HG03066 (cell line): ENCODE data around the gene RBBP4.
"Not testable (repeated sequence)": the region's sequence is repeated elsewhere in the genome, so short reads cannot be mapped to it uniquely, and the experiment has no call there.

ENCODE experiments used
- ATAC-seq: cut with Tn5 transposase; IDR thresholded peaks from one replicate; pipeline ENCODE4 v1.9.1; 2021; ENCODE audit warnings: low read depth; ENCODE audit not compliant: unreplicated experiment

RBBP4 gene

GRCh38 chr1:32636914-32637645 lies 13.9 kb upstream of the RBBP4 start:
- no peak for ATAC-seq

- no peak for ATAC-seq
Measured at GRCh38 chr1:32639489-32640075, 11.4 kb upstream of the RBBP4 start.

GRCh38 chr1:32642292-32642827 lies 8.6 kb upstream of the RBBP4 start:
- not testable (repeated sequence) for ATAC-seq

GRCh38 chr1:32644426-32644825 lies 6.6 kb upstream of the RBBP4 start:
- ATAC-seq, result no peak

GRCh38 chr1:32647308-32648134 lies 3.5 kb upstream of the RBBP4 start:
- no peak for ATAC-seq

- peak; percentile 60 for ATAC-seq
Measured at GRCh38 chr1:32650248-32650751, 708 bp upstream of the RBBP4 start, which contains the start of gene ZBTB8OS. Gene ZBTB8OS (minus strand): TSS chr1:32650550. CDS start chr1:32650529, 21 bp downstream.

- ATAC-seq, result peak; percentile 21
Measured at GRCh38 chr1:32651461-32652073, 559 bp downstream of the RBBP4 start.

GRCh38 chr1:32652244-32652962 lies 1.4 kb downstream of the RBBP4 start:
- ATAC-seq, result no peak

GRCh38 chr1:32659581-32659980 lies 8.6 kb downstream of the RBBP4 start:
- no peak for ATAC-seq

GRCh38 chr1:32665915-32666314 lies 14.9 kb downstream of the RBBP4 start:
- no peak for ATAC-seq

GRCh38 chr1:32666901-32667566 lies 16.0 kb downstream of the RBBP4 start:
- ATAC-seq, result no peak

GRCh38 chr1:32668716-32669115 lies 17.7 kb downstream of the RBBP4 start:
- ATAC-seq, result not testable (repeated sequence)

- ATAC-seq, result no peak
Measured at GRCh38 chr1:32676945-32677344, 25.9 kb downstream of the RBBP4 start.

- ATAC-seq, result not testable (repeated sequence)
Measured at GRCh38 chr1:32679993-32680392, 29.0 kb downstream of the RBBP4 start.

- no peak for ATAC-seq
Measured at GRCh38 chr1:32680642-32681041, 29.6 kb downstream of the RBBP4 start.

- no peak for ATAC-seq
Measured at GRCh38 chr1:32681509-32681908, 30.5 kb downstream of the RBBP4 start.

GRCh38 chr1:32681999-32682398 lies 31.0 kb downstream of the RBBP4 start:
- ATAC-seq, result no peak

- no peak for ATAC-seq
Measured at GRCh38 chr1:32683397-32683796, 32.4 kb downstream of the RBBP4 start.

- no peak for ATAC-seq
Measured at GRCh38 chr1:32684167-32684811, 33.3 kb downstream of the RBBP4 start.
